Forelimb muscle (tissue), 1 donor: ENCODE results near the gene PTH1R. TPM values are rescaled to one million over a fixed set of nuclear protein-coding genes. Genes with fewer than 3 reads are reported as not detected.

Experiments
- DNase-seq: peaks from one replicate; pipeline ENCODE4 v3.0.0-alpha.2; 2013; ENCODE audit warnings: low read depth
- polyA plus RNA-seq: library from polyadenylated mRNA; unstranded; fragments of 120-200 nt; gene quantifications from one replicate; pipeline ENCODE4 v1.2.1, GENCODE V29; 2013; ENCODE audit not compliant: insufficient read length

PTH1R gene
- polyA plus RNA-seq, 1 donor: 10.9 TPM

- DNase-seq: no peak
Observed at GRCh38 chr3:46946856-46947545, 69.5 kb downstream of the PTH1R start.

- DNase-seq: no peak
Observed at GRCh38 chr3:46947546-46947901, 70.0 kb downstream of the PTH1R start.

- no peak for DNase-seq
Observed at GRCh38 chr3:46947981-46948791, 70.7 kb downstream of the PTH1R start.

DNA sequence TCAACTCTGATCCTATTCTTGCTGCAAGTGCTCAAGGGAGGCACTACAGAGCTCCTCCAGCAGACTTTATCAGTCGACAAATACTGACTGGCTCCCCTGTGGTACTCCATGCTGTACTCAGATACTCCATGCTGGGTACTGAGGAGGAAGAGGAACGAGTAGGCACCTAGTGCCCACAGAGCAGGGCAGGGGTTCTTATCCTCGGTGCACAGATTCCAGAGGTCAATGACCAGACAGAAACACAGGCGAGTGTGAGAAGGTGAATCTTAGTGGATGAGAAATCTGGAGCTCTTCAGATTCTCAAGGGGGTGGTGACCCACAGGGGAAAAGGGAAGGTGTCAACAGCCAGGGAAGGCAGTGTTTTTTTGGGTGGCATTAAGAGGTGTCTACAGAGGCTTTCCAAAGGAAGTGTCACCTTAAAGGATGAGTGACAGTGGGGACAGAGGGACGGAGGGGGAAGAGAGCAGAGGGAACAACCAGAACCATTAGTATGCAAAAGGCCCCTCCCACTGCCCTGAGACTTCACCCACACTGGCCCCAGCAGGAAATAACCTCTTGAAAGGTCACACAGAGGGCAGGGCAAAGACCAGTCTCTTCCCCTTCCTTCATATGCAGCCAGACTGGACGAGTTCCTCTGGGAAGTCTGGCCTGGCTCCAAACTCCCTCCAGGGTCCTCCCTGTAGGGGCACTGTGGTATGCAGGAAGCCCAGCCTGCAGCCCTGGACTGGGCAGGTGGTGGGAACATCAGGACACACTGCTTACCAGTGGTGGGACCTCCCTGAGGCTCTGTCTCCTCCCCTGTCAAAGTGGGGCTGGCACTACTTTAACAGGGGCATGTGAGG lies 71.5 kb downstream of the PTH1R start:
- no peak for DNase-seq

GRCh38 chr3:46950177-46950576 lies 72.7 kb downstream of the PTH1R start:
- no peak for DNase-seq

GRCh38 chr3:46950650-46951241 lies 73.2 kb downstream of the PTH1R start:
- DNase-seq: no peak

DNA sequence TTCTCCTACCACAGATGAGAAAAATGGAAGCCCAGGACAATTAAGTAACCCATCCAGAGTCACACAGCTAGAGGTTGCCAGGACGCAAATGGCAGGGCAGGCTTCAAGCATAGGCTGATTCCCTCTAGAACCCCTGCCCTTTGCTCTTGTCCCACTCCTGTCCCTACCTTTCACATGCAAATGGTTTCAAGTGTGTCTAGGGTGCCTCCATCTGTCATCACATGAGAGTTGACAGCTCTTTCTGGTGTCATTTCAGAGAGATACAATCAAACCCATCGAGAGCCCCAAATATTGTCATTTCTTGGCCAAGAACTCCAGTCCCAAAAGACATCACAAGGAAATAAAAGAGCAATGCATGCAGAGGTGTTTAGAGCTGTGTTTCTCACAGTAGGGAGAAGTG lies 75.3 kb downstream of the PTH1R start:
- no peak for DNase-seq

Other genes with a start within 250 kb of the PTH1R start
- gene ALS2CL, start 184.0 kb upstream of the PTH1R start, polyA plus RNA-seq: 9.0 TPM
- 1.2 TPM for gene TMIE, start 176.3 kb upstream of the PTH1R start, polyA plus RNA-seq
- 0.19 TPM for gene PRSS50, start 159.9 kb upstream of the PTH1R start, polyA plus RNA-seq
- 312 TPM for gene MYL3, start 14.3 kb upstream of the PTH1R start, polyA plus RNA-seq
- 40.6 TPM for gene CCDC12, start 99.0 kb downstream of the PTH1R start, polyA plus RNA-seq
- gene NBEAL2, start 101.9 kb downstream of the PTH1R start, polyA plus RNA-seq: 13.9 TPM